GM21423 (cell line): ENCODE measurements around the gene CCDC74A.
"Not testable (repeated sequence)": the region's sequence is repeated elsewhere in the genome, so short reads cannot be mapped to it uniquely, and the experiment has no call there.

Source experiments
- ATAC-seq: cut with Tn5 transposase; IDR thresholded peaks from one replicate; pipeline ENCODE4 v1.9.1; 2021; ENCODE audit warnings: mild to moderate bottlenecking, moderate library complexity; ENCODE audit not compliant: unreplicated experiment

The CCDC74A gene

DNA sequence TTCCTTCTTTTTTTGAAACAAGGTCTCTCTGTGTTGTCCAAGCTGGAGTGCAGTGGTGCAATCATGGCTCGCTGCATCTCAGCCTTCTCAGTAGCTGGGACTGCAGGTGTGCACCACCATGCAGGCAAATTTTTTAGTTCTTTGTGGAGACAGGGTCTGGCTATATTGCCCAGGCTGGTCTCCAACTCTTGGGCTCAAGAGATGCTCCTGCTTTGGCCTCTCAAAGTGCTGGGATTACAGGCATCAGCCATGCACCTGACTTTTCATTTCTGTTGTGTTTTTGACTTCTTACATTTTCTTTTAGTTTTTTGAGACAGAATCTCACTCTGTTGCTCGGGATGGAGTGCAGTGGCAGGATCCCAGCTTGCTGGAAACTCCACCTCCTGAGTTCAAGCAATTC is 2.4 kb upstream of the CCDC74A start:
- not testable (repeated sequence) for ATAC-seq

DNA sequence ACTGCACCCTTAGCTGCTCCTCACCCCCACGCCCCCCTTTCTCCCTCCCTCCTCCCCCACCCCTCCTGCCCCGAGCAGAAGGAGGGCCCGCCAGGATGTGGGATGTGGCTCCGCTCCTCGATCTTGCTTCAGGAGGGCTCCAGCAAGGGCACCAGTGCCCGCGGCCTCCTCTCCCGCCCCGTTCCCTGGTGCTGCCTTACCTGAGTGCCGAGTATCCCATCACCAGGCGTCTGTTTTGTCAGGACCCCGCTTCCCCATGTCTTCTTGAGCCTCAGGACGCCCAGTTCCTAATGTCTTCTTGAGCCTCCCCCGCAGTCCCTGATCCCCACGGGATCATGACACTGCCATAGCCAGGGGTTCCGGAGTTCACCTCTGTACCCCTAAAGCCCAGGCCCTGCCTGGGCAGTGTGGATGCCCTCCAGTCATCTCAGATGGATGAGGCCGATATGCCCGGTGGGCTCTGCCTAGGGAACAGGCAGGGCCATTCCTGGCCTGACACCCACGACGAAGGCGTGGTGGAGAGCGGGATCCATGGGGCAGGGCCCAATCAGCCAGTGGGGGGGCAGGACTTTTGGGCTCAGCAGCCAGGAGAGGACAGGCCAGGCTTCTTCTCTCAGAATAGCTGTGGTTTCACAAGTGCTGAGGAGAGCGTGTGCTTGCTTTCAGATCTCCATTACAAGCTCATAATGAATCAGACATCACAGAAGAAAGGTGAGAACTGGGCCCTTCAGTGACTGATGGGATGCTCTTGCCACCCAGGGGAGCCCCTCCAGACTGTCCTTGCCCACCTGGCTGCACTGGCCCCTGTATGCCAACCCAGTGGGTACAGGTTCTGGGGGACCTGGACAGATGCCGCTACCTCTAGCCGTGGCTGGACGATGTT is 1.5 kb downstream of the CCDC74A start:
- peak; percentile 57 for ATAC-seq

- ATAC-seq: not testable (repeated sequence)
Measured at GRCh38 chr2:131529864-131530445, 2.3 kb downstream of the CCDC74A start.

DNA sequence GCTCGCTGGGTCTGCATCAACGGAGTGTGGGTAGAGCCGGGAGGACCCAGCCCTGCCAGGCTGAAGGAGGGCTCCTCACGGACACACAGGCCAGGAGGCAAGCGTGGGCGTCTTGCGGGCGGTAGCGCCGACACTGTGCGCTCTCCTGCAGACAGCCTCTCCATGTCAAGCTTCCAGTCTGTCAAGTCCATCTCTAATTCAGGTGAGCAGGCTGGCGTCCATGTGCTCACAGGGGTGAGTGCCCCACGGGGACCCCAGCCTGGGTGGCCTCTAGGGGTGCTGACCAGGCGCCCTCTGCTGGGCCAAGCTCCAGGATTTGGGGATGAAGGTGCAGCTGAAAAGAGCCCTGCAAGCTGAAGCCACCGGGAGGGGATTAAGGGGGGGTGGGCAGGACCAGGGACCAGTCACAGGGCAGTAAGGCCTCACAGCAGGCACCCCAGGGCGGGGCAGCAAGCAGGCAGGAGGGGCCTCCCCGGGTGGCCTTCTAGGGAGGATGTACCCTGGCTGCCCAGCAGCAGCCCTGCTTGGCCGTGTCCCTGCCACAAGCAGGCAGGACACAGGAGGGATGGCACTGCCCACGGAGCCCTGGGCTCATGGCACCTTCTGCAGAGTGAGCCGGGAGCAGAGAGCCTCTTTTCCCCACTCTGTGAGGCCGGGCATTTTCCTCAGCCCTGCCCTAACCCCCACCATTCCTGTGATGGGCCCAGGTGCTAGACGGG is 3.1 kb downstream of the CCDC74A start:
- ATAC-seq: not testable (repeated sequence)

DNA sequence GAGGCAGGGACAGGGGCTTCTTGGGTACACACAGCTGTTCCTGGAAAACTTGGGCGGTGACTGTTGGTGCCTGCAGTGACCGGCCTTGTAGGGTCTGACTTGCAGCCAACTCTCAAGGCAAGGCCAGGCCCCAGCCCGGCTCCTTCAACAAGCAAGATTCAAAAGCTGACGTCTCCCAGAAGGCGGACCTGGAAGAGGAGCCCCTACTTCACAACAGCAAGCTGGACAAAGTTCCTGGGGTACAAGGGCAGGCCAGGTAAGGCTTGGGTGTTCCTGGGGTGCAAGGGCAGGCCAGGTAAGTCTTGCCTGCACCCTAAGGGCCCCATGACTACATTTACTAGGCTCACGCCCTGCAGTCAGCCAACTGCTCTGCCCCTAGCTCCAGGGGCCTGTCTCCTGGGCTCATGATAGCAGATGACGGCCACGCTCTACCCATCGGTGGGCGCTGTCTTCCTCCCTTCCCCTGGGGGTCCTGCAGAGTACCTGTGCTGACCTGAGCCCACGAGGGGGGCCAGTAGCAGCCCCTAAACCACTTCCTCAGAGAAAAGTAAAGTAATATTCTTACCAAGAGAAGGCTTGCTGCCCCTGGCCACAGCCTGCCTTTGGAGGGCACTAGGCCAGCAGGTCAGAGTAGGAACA is 4.0 kb downstream of the CCDC74A start:
- ATAC-seq: not testable (repeated sequence)

GRCh38 chr2:131532723-131533608 is 5.3 kb downstream of the CCDC74A start:
- ATAC-seq: not testable (repeated sequence)

DNA sequence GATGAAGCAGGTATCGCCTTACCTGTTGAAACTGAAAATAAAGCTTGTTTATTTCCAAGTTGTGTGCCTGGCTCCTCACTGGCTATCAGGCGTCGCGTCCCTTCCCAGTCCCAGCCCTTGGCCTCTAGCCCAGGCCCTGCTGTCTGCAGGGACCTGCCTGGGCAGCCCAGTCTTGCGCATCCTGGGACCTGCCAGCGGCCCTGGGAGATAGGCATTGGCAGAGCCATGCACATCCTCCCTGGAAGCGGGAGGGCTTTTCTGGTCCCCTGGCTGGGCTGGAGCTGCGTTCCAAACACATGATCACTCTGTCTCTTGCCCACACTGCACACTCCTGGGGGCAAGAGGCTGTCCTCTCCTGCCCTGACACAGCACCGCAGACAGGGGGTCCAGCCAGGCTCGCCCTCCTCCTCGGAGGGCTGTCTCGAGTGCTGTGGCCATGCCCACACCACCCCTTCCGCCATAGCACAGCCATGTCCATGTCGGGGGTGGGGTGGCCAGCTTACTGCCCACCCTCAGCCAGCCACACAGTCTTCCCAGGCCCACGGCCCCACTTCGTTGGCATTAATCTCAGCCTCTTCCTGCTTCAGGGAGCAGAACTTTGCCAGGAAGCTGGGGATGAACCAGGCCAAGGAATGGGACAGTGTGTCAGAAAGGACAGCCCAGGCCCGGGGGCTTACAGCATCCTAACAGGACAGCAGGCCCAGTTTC is 6.1 kb downstream of the CCDC74A start:
- ATAC-seq: not testable (repeated sequence)

GRCh38 chr2:131534317-131534672 is 6.6 kb downstream of the CCDC74A start:
- not testable (repeated sequence) for ATAC-seq

GRCh38 chr2:131534965-131535364 is 7.3 kb downstream of the CCDC74A start:
- not testable (repeated sequence) for ATAC-seq

GRCh38 chr2:131535526-131535925 is 7.8 kb downstream of the CCDC74A start:
- no peak for ATAC-seq

DNA sequence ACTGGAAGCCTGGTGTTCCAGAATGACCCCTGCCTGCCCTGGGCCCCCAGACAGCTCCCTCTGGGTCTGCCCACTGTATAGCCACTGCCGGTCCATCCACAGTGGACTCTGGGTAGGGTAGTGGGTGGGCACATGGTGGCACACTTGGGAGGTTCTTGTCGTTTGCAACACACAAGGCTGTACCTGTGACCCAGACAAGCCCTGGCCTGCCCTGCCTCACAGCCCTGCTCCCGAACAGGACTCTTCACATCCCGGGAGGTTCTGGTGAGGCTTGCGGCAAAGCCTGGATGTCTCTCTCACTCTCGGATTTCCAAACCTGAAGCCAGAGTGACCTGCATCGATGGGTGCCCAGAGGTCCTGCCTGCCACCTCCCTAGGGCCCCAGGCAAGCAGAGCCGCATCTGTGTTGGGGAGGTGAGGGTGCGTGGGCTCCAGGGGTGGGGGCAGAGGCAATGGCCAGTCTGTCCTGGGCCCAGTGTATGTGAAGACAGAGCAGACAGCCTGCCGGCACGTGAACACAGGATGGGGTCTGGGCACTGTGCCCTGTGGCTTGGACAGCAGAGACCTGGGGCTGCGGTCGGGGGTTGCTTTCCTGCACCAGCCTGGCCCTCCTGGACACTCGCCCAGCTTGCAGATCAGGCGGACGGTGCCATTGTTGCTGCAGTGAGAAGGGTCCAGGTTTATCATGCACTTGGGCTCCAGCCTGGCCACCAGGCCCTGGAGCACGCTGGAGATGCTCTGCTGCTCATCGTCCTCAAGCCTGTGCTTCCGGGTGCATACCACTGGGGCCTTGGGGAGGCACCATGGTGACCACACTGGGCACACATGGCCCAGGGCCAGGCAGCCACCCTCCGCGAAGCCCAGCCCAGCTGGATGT is 8.5 kb downstream of the CCDC74A start:
- not testable (repeated sequence) for ATAC-seq

DNA sequence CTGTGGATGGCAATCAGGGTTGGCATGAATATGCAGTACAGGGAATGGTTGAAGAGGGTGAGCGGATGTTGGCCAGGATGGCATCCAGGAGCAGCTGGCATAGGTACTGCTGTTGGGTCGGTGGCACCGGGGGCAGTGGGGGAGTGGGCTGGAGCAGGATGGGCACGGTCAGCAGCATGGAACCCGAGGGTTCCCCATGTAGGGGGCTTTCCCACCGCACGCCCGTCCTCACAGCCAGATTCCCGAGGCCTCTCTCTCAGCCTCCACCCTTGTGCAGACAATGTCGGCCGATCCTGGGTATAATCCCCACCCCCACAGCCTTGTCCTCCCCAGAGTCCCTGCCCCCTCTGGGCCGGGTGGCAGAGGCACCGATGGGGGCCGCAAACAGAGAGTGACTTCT is 9.2 kb downstream of the CCDC74A start:
- not testable (repeated sequence) for ATAC-seq

- ATAC-seq: not testable (repeated sequence)
Measured at GRCh38 chr2:131538856-131539255, 11.2 kb downstream of the CCDC74A start.

DNA sequence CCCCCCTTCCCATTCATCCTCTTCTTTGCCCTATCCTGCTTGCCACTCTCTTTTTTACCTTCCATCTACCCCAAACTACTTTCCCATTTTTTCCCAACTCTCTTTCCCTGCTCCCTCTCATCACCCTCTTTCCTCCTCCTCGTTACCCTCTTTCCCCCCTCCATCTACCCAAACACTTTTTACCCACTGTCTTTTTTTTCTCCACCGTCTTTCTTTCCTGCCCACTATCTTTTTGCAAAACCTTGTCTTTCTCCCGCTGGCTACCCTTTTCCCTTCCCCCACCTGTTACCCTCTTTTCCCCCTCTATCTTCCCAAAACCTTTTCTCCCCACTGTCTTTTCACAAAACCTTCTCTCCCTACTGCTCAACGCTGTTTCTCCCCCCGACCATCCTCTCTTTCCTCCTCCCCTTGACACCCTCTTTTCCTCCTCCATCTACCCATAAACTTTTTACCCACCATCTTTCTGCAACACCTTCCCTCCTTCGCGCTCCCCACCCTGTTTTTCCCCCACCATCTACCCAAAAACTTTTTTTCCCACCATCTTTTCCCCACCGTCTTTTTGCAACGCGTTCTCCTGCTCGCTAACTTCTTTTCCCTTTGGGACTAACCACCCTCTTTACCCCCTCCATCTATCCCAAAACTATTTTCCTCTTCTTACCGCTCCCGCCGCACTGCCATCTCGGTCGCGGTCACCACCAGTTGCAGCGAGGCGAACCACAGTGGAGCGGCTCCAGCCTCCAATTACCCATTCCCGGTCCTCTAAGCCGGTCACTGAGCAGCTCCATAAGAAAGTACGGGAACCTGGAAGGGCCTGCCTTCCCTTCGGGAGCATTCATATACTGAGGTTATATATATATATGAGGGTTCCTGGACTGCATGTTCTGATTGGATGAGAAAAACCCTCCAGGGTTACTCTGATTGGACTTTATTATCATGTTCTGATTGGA is 15.0 kb downstream of the CCDC74A start:
- ATAC-seq: no peak

DNA sequence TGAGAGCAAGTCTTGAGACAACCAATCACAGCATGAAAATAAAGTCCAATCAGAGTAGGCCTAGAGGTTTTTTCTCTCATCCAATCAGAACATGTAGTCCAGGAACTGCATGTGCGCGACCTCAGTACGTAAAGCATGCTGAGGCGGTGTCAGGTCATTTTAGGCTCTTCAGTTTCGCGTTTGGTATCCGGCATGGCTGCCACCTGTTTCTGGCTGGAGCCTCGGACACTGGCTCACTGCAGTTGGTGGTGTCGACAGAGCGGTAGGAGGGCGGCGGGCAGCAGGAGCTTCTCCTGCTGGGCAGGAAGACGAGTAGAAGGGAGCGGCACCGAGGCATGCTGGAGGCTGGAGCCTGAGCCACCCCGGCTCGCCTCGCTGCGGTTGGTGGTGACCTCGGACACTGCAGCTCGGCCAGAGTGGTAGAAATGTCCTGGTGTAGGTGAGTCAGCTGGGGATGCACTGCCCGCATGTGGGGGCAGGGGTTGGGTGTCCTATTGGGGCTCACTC is 15.8 kb downstream of the CCDC74A start:
- no peak for ATAC-seq

- ATAC-seq: not testable (repeated sequence)
Measured at GRCh38 chr2:131544006-131544812, 16.5 kb downstream of the CCDC74A start.
